Measurements from ENCODE around the gene COG5. TPM values are rescaled to one million over a fixed set of nuclear protein-coding genes. Genes with fewer than 3 reads are reported as not detected.
A peak's percentile ranks its signal among the peaks of the same experiment; 100 is the strongest.

The COG5 gene
- total RNA-seq, 2 donors from 2014 or later: 42.8 to 57.8 TPM

DNA sequence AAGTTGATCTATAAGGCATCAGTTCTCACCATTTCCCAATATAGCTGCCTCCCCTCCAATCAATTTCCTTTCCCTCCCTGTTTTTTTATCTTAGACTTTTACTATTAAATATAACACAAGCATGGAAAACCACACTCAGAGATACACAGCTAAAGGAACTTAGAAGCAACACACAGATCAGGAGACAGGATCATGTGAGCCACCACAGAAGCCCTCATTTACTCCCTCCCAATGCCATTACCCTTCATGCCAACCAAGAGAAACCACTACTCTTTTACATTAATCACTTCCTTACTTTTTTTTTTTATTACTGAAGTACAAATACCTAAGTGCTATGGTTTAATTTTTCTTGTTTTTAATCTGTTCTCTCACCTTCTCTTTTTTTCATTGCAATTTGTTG lies 33.0 kb downstream of the COG5 start:
- intact Hi-C loops (cut with DNase I): no loop called here
- DNase-seq (no peak), ATAC-seq (no peak)

DNA sequence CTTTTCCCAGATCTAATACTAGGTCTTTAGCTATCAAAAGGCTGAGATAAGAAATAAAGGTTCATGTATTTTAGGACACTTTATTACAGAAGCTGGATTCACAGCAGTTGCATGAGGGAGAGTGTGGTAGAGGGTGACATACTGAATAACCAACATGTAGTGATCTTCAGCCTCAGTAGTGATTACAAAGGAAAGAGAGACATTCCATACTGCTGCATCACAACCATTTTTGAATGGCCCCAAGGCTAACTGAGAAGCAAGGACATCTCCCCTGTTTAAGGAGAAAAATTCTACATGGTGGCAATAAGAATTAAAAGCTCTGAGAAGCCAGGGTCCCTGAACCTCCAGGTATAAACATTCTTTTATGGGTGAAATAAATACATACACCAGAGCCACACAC lies 35.3 kb downstream of the COG5 start:
- ATAC-seq: no peak
- DNase-seq: no peak

DNA sequence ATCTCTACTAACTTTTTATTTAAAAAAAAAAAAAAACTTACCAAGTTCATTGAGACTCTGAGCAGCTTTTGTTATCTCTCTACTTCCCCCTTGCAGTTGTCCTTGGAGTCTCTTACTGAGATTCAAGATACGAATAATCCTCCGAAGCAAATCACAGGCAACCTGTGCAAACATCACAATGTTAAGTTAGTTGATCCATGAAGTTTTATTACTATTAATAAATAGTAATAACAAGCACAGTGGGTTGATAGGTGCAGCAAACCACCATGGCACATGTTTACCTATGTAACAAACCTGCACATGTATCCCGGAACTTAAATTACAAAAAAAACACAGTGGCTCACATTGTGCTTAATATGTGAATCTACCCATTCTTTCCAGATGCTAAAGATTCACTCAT lies 36.5 kb downstream of the COG5 start:
- no peak for ATAC-seq
- no peak for DNase-seq
- intact Hi-C loops (cut with DNase I): no loop called here

More for the DNA sequence above, 35.3 kb downstream of the COG5 start:
- intact Hi-C loops (cut with DNase I): no loop called here

DNA sequence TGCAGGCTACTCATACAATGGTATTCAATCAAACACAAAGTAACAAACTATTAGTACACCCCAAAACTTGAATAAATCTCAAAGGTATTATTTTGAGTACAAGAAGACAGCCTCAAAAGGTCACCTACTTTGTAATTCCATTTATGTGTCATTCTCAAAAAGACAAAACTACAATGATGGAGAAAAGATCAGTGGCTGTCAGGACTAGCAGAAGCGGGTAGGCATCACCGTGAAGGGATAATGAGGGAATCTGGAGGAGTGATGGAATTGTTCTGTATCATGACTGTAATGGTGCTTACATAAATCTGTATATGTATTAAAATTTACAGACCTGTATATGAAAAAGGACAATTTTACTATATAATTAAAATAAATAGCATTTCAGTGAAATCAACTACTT lies 37.0 kb downstream of the COG5 start:
- intact Hi-C loops (cut with DNase I): no loop called here
- DNase-seq: no peak
- no peak for ATAC-seq

DNA sequence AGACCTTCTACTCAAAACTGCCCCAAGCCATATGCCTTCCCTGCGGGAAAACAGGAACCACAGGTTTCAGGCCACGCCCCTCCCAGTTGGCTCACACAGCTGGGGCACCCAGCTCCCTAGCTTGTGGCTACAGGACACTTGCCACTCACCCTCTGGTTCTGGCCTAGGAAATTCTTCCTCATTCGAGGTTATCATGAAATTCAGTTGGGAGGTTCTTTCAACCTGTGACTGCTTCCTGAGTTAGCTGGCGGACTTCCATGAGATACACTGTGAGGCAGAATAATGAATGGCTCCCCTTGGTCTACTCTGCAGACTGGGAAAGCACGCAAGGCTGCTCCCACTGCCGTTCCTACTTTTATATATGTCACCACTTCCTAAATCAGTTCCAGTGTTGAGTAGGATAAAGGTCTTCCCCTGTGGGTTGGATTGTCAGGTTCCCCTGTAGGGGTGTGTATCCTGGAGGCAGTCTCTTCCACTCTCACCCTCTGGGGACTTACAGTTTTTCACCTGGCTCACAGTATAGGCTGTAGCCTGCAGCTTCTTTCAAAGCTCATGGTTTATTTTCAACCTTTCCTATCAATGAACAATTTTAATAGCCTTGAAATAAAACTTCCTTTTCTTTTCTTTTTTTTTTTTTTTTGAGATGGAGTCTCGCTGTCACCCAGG lies 56.9 kb downstream of the COG5 start:
- intact Hi-C loops (cut with DNase I): no loop called here
- DNase-seq (peak; percentile 42), ATAC-seq (peak in 1 of 2 donors; percentile 66)

DNA sequence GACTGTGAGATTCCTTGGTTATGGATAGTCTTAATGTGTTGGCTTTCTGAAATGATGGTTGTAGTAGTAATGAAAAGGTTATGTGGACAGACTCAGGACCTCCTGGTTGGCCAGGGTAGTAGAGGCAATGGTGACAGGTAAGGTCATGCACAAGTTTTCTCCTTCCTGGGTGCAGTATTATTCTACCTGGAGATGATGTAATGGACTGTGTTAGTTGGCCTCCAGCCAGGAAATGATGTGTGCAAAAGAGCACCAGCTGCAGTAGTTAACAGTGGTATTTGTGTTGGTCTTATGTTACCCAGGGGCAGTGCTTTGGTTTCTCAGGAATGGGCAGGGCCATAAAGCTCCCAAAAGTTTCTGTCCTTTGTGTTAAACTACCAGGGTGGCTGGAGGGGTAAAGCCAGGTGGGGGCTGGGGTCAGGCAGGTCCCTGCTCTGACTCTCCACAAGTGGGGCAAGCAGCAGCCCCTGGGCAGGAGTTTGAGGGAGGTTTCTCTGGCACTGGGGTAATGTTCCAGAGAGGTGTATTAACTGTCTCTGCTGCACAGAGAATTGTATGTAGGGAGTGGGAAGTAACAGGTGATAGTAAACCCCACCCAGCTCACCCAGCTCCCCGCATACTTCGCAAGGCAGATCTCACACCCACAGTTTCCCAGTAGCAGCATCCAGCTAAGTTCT lies 57.6 kb downstream of the COG5 start:
- DNase-seq (no peak), ATAC-seq (peak in 1 of 2 donors; percentile 33)
- intact Hi-C loops (cut with DNase I): no loop called here

- ATAC-seq: no peak
- intact Hi-C loops (cut with DNase I): no loop called here
- no peak for DNase-seq
Measured at GRCh38 chr7:107505362-107505761, 58.4 kb downstream of the COG5 start.

DNA sequence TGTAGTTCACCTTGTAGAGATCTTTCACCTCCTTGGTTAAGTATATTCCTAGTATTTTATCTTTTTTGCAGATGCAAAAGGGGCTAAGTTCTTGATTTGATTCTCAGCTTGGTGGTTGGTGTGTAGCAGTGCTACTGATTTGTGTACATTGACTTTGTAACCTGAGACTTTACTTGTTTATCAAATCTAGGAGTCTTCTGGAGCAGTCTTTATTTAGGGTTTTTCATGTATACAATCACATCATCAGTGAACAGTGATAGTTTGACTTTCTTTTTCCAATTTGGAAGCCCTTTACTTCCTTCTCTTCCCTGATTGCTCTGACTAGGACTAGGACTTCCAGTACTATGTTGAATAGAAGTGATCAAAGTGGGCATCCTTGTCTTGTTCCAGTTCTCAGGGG lies 60.0 kb downstream of the COG5 start:
- intact Hi-C loops (cut with DNase I): no loop called here
- DNase-seq (no peak), ATAC-seq (no peak)

DNA sequence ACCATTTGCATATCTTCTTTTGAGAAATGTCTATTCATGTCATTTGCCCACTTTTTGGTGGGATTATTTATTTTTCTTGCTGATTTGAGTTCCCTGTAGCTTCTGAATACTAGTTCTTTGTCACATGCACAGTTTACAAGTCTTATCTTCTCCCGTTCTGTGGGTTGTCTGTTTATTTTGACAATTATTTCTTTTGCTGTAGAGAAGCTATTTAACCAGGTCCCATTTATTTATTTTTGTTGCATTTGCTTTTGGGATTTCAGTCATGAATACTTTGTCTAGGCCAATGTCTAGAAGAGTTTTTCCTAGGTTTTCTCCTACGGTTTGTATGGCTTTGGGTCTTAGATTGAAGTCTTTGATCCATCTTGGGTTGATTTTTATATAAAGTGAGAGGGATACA lies 60.9 kb downstream of the COG5 start:
- ATAC-seq: no peak
- DNase-seq: no peak
- intact Hi-C loops (cut with DNase I): no loop called here

- DNase-seq: no peak
- intact Hi-C loops (cut with DNase I): no loop called here
- ATAC-seq: no peak
Measured at GRCh38 chr7:107502154-107502553, 61.6 kb downstream of the COG5 start.

DNA sequence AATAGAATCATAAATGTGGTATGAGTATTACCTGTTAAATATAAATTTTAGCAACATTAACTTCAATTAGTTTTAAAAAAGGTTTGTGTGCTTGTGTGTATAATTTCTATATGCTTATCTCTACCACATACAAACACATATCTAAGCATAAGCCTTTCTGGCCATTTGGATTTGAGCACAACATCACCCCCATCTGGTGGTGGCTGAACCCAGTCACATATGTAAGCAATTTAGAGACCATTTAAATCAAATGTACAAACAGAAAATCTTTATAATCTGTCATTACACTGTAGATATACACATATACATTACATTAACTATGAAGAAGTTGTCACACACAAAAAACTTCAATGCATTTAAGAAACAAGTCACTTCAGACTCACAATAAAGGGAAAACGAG lies 62.1 kb downstream of the COG5 start:
- ATAC-seq (no peak), DNase-seq (no peak)
- intact Hi-C loops (cut with DNase I): no loop called here

- no peak for ATAC-seq
- intact Hi-C loops (cut with DNase I): no loop called here
- no peak for DNase-seq
Measured at GRCh38 chr7:107499731-107500130, 64.0 kb downstream of the COG5 start.

DNA sequence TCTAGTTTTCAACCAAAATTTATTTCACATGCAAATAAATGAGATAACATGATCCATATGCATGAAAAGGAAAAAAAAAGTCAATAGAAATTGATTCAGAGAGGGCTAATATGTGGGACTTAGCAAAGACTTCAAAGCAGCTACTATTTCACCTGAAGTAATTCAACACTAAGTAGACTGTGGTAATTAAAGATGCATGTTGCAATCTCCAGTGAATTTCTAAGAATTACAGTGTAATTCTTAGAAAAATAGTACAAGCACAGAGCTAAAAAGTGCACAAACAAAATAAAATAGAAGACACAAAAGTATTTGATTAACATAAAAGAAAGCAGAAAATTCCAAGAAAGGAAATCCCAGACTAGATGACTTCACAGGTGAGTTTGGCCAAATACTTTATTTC lies 68.2 kb downstream of the COG5 start:
- intact Hi-C loops (cut with DNase I): no loop called here
- no peak for ATAC-seq
- no peak for DNase-seq

DNA sequence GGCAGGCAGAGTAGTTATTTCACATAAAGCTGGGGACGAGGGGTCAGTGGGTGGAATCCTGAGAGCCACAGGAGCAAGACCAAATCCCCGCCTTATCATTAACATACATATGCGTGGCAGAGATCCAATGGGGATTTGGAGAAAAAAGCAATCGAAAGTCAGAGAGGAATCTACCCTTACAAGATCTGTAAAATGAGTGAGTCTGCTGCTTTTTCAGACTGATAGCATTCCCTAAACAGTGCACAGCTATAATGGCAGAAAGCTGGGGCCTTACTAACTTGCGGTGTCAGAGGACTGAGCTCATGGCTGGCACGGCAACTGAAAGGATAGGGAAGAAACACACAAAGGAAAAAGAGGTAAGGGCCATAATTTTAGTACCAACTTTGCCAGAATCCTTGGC lies 68.8 kb downstream of the COG5 start:
- intact Hi-C loops (cut with DNase I): no loop called here

DNA sequence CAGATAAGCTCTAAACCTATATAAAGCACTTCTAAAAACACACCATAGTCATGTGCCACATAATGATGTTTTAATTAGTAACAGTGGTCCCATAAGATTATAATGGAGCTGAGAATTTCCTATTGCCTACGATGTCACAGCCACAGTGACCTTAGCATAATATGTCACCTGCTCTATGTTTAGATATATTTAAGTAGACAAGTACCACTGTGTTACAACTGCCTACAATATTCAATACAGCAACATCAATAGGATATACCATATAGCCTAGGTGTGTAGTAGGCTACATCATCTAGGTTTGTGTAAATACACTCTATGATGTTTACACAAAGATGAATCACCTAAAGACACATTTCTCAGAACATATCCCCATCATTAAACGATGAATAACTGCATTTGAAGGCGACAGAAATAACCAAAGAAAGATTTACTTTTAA lies 69.4 kb downstream of the COG5 start:
- intact Hi-C loops (cut with DNase I): no loop called here
- DNase-seq (no peak), ATAC-seq (no peak)

More for the DNA sequence above, 68.8 kb downstream of the COG5 start:
- no peak for ATAC-seq
- no peak for DNase-seq

DNA sequence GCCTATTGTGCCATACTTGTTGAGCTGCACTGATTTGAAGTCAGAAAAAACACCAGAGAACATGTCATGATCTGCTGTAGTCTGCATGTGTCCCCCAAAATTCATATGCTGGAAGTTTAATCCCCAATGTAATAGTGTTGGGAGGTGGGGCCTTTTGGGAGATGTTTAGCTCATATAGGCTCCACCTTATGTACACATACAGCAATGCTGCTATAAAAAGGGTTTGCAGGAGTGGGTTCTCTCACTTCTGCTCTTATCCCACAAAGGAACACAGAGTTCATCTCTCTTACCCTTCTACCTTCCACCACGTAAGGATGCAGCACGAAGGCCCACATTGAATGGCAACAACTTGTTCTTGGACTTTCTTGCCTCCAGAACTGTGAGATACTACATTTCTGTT lies 70.8 kb downstream of the COG5 start:
- intact Hi-C loops (cut with DNase I): no loop called here
- DNase-seq (no peak), ATAC-seq (no peak)

DNA sequence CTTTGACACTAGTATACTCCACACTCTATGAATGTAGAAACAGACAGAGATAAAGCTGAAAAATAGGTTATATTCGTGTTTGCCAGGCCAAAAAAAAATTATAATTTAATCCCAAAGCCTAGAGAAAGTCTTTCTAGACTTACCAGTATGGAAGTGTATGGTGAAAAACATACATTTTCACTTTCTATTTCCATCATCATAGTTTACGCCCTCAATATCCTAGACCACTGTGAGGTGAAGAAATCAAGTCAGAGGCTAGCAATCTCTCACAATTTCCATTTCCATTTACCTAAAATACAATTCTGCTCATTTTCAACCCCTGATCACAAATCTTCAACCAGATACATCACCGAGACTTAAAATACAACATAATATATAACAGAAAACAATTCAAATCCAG lies 77.7 kb downstream of the COG5 start:
- no peak for ATAC-seq
- intact Hi-C loops (cut with DNase I): no loop called here
- no peak for DNase-seq

GRCh38 chr7:107482571-107482970 lies 81.1 kb downstream of the COG5 start:
- ATAC-seq (no peak), DNase-seq (no peak)
- intact Hi-C loops (cut with DNase I): loop anchor here in 1 of 2 donors (5.0 kb wide), 1 partner anchor 80 kb away; the partner anchor contains the start of genes COG5 and DUS4L

GRCh38 chr7:107480932-107481331 lies 82.8 kb downstream of the COG5 start:
- DNase-seq: no peak
- peak; percentile 84 to 95 for ATAC-seq
- intact Hi-C loops (cut with DNase I): loop anchor here in 1 of 2 donors (5.0 kb wide), 1 partner anchor 81 kb away; the partner anchor contains the start of genes COG5 and DUS4L

DNA sequence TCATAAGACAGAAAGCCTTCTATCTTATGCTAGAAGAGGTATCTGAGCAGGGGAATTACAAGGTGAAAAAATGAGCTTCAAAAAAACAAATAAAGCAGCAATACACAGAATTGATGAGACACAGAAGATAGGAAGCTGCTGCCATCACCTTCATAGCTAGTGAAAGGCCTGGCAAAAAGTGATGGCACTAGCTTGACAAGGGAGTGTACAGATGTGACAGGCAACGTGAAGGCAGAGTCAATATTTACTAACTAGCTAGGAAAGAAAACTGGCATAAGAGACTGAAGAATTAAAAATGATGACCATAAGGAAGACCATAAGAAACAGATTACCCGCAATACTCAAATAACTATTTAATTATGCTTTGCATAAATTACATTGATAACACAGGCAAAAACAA lies 84.4 kb downstream of the COG5 start:
- intact Hi-C loops (cut with DNase I): no loop called here
- ATAC-seq (peak in 1 of 2 donors; percentile 44), DNase-seq (no peak)

DNA sequence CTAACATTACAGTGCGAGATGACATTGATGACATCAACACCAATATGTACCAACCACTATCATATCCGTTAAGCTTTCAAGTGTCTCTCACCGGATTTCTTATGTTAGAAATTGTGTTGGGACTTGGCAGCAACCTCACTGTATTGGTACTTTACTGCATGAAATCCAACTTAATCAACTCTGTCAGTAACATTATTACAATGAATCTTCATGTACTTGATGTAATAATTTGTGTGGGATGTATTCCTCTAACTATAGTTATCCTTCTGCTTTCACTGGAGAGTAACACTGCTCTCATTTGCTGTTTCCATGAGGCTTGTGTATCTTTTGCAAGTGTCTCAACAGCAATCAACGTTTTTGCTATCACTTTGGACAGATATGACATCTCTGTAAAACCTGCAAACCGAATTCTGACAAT lies 89.6 kb downstream of the COG5 start:
- DNase-seq (no peak), ATAC-seq (peak; percentile 53 to 59)
- intact Hi-C loops (cut with DNase I): no loop called here
